ENCODE data around the gene NOL3.

DNA sequence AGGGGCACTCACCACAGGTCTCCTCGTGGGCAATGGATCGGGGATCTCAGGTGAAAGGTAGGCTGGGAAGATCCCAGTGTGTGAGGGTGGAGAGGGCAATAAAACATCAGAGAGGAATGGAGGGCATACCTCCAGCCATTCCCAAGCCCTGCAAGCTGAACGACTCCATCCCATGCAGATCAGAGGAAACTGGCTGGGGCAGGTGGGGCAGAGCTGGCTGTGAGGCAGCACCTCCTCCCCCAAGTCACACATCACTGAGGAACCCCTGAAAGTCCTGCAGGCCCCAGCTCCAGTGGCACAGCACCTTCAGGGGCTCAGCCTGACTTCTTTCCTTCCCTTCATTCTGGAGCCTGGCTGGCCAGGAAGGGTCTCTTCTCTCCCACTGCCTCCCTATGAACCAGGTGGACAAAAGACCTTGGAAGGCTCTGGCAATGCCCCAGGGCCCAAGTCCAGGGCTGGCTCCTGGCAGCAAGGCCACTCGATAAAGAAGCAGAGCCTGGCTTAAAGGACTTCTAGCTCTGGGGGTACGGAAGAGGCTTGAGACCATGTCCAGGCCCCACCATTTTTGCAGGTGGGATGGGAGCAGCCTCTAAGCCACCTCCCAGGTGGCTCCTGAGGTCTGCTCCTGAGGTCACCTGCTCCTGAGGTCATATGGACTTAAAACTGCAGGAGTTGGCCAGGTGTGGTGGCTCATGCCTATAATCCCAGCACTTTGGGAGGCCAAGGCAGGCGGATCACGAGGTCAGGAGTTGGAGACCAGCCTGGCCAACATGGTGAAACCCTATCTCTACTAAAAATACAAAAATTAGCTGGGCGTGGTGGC is 43.1 kb downstream of the NOL3 start:
- TF ChIP-seq POLR2AphosphoS5 (IDR thresholded peaks at IDR 0.05) (no peak), CTCF (IDR thresholded peaks at IDR 0.05) (no peak), POLR2A (IDR thresholded peaks at IDR 0.05) (no peak), EP300 (IDR thresholded peaks at IDR 0.05) (no peak)
